Psoas muscle (tissue), 8 donors: ENCODE data around the gene CSK. TPM values are rescaled to one million over a fixed set of nuclear protein-coding genes. Genes with fewer than 3 reads are reported as not detected.
A peak's percentile ranks its signal among the peaks of the same experiment; 100 is the strongest.

Experiments used
- ATAC-seq, 4 donors: fragments of 200-7000 bp; cut with Tn5 transposase; one replicate each; pipeline ENCODE4 v1.9.1; 2020; ENCODE audit warnings: moderate library complexity in 3 of 4, mild to moderate bottlenecking in 2 of 4
- DNase-seq, 2 donors: peaks; one replicate each; pipeline ENCODE4 v3.0.0-alpha.2; 2020
- H3K27ac ChIP-seq: fragments of 200-600 bp; one replicate; pipeline ENCODE4 v1.8.0; 2022
- H3K27me3 ChIP-seq, 3 donors: fragments of 200-600 bp in 1 of 3; one replicate each; pipeline versions ENCODE4 v1.6.1 to v1.8.0; 2013 to 2022; ENCODE audit warnings: low read length in 2 of 3, mild to moderate bottlenecking in 2 of 3, moderate library complexity in 1 of 3; ENCODE audit not compliant: insufficient read depth in 3 of 3
- H3K36me3 ChIP-seq, 2 donors: fragments of 200-600 bp in 1 of 2; one replicate each; pipeline versions ENCODE4 v1.6.1 to v1.8.0; 2013 to 2022; ENCODE audit warnings: low read depth in 1 of 2, mild to moderate bottlenecking in 1 of 2, moderate library complexity in 1 of 2; ENCODE audit not compliant: insufficient read depth in 1 of 2
- H3K4me1 ChIP-seq: fragments of 200-600 bp; one replicate; pipeline ENCODE4 v1.8.0; 2022
- H3K4me3 ChIP-seq: fragments of 200-600 bp; one replicate; pipeline ENCODE4 v1.8.0; 2022; ENCODE audit warnings: mild to moderate bottlenecking
- H3K9me3 ChIP-seq: fragments of 200-600 bp; one replicate; pipeline ENCODE4 v1.8.0; 2022
- WGBS, 3 donors: extraction: QIAGEN DNeasy Blood & Tissue Kit; methylation state at CpG; one replicate each; pipeline versions ENCODE4 v1.1.6 to v1.1.7; 2013; 5-methylcytosine and 5-hydroxymethylcytosine counted together
- intact Hi-C, 2 donors: fragments of 100-400 bp; cut with DNase I; formaldehyde crosslinking; loops; one replicate each; pipeline versions ENCODE4 v1.11.0 to v1.14.2; 2022
- polyA plus RNA-seq, 3 donors: library from polyadenylated mRNA; stranded (reverse); fragments of 200-250 nt; gene quantifications; one replicate each; pipeline ENCODE4 v1.2.3, GENCODE V29; 2013
- total RNA-seq, 4 donors: library from RNA; stranded (reverse); fragmentation: NEBNext Ultra II Directional in 2 of 4; extraction: Animal tissue kit (Norgen Biotek cat#: 25700) in 2 of 4; gene quantifications; one replicate each; pipeline versions ENCODE4 v1.2.1 to v1.2.4, GENCODE V29; 2021 to 2023
- TF ChIP-seq, protein P1 (sequence below): fragments of 200-600 bp; IDR thresholded peaks from one replicate; pipeline ENCODE4 v1.8.0; 2022; ENCODE audit warnings: antibody characterized with exemption
- donor health status: healthy with polysubstance abuse.
- donor health status: DM: no; HTN: no; CAD: no; lungs with moderate emphysema.
- donor health status: Bipolar disorder and iron deficiency.
- donor health status: healthy.
- donor health status: DM: yes; HTN: yes; CAD: no.
- donor health status: DM: no; HTN: no; CAD: no.
- donor health status: DM: no; HTN: no; CAD: no.
- donor health status: DM: yes; HTN: yes; CAD: no.

CSK gene
- total and polyA plus RNA-seq, 7 donors, result 12.2 to 29.6 (median 16.3) TPM

DNA sequence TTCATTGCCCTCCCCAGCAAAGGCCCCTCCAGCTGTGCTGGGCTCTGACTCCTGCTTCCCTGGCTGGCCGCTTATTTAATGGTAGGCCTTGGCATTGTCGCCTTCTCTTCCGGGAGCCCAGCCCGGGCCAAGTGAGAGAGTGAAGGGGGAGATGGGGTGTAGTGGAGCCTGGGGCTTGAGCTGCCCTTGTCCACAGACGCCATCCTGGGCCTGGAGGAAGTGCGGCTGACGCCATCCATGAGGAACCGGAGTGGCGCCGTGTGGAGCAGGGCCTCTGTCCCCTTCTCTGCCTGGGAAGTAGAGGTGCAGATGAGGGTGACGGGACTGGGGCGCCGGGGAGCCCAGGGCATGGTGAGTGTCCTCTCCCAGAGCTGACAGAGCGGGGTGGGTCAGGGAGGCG lies 34.1 kb downstream of the CSK start:
- ATAC-seq (no peak), DNase-seq (no peak)
- no peak overlapping the region for H3K27ac ChIP-seq
- no peak overlapping the region for H3K4me3 ChIP-seq
- TF ChIP-seq, protein P1, sequence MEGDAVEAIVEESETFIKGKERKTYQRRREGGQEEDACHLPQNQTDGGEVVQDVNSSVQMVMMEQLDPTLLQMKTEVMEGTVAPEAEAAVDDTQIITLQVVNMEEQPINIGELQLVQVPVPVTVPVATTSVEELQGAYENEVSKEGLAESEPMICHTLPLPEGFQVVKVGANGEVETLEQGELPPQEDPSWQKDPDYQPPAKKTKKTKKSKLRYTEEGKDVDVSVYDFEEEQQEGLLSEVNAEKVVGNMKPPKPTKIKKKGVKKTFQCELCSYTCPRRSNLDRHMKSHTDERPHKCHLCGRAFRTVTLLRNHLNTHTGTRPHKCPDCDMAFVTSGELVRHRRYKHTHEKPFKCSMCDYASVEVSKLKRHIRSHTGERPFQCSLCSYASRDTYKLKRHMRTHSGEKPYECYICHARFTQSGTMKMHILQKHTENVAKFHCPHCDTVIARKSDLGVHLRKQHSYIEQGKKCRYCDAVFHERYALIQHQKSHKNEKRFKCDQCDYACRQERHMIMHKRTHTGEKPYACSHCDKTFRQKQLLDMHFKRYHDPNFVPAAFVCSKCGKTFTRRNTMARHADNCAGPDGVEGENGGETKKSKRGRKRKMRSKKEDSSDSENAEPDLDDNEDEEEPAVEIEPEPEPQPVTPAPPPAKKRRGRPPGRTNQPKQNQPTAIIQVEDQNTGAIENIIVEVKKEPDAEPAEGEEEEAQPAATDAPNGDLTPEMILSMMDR, result no peak
- intact Hi-C loops, result no loop called here
- no peaks in the 10 kb centered on the region for H3K36me3 ChIP-seq
- no peaks in the 10 kb centered on the region for H3K27me3 ChIP-seq
- no peaks in the 10 kb centered on the region for H3K9me3 ChIP-seq
- WGBS, 3 donors, result 72 to 92% (median 81%) methylated on average over 15 of the region's 15 CpGs
- no peaks in the 10 kb centered on the region for H3K4me1 ChIP-seq

DNA sequence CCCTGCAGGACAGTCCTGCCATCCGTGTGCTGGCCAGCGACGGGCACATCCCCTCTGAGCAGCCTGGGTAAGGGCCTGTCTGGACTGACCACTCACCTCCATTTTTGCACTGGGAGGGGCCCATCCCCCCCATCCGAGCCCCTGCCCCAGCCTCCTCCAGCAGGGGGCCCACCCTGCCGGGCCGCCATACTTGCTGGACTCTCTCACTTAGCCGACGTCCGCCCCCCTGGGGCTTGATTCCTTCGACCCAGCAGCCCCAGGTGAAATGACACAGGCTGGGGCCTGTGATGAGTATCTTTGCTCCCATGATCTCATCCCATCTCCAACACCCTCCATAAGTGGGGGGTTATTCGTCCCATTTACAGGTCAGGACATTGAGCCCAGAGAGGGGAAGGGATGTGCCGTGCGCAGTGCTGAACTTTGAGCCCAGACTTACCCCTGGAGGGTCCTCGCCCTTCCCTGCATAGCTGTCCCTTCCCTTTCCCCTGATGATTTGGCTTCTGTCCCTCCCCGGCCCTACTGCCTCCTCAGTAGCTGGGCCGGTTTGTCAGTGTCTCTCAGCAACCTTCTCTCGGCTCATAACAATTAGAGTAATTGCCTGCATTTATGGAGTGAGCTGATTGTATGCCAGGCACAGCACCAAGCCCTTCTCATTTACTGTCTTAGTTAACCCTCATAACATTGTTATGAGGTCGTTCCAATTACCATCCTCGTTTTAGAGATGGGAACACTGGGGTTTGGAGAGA lies 34.9 kb downstream of the CSK start:
- H3K4me3 ChIP-seq, result no peak overlapping the region
- H3K27ac ChIP-seq, result peak overlapping the region; percentile 68
- TF ChIP-seq, protein P1, result no peak
- no peaks in the 10 kb centered on the region for H3K9me3 ChIP-seq
- 49 to 55% (median 51%) methylated on average over 19 of the region's 19 CpGs for WGBS, 3 donors
- ATAC-seq (peak in 2 of 4 donors; percentile 1 to 3), DNase-seq (no peak)
- H3K27me3 ChIP-seq, result no peaks in the 10 kb centered on the region
- H3K36me3 ChIP-seq, result no peaks in the 10 kb centered on the region
- intact Hi-C loops, result no loop called here
- H3K4me1 ChIP-seq, result no peaks in the 10 kb centered on the region

DNA sequence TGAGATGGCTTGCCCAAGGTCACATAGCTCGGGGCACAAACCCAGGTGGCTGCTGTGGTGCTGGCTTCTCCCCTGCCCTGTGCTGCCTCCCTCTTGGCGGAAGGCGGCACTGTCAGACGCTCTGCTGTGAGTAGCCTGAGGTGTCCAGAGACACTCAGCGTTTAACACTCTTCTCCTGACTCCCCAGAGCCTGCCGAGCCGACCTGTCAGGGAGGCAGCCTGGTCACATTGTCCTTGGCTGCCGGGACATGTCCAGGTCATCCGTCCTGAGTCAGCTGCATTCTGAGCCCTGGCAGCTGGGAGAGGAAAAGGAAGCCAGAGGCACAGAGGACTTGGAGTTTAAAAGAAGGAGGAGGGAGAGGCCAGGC lies 35.5 kb downstream of the CSK start:
- intact Hi-C loops, result no loop called here
- 12 to 14% (median 14%) methylated on average over 9 of the region's 9 CpGs for WGBS, 3 donors
- Histone ChIP-seq H3K36me3 (no peaks in the 10 kb centered on the region), H3K27ac (peak overlapping the region; percentile 68), H3K9me3 (no peaks in the 10 kb centered on the region), H3K27me3 (no peaks in the 10 kb centered on the region), H3K4me1 (no peaks in the 10 kb centered on the region), H3K4me3 (no peak overlapping the region)
- peak; percentile 87 to 96 (median 94) for ATAC-seq
- peak; percentile 54 to 86 for DNase-seq
- TF ChIP-seq, protein P1, result peak; percentile 35

DNA sequence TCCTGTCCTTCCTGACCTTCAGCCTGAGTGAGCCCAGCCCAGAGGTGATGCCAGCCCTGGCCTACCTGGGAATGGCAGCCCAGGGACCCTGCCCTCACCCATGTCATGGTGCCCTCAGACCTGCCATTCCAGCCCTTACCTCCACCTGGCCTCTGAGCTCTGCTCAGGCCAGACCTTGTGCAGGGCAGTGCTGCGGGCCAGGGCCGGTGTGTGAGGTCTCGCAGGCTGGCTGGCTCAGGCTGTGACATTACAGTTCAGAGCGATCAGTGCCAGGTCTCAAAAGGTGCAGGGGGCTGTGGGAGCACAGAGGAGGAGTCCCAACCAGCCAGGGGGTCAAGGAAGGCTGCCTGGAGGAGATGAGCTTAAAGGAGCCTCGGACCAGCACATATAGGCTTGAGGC lies 38.2 kb downstream of the CSK start:
- intact Hi-C loops, result no loop called here
- DNase-seq, result no peak
- no peaks in the 10 kb centered on the region for H3K9me3 ChIP-seq
- TF ChIP-seq, protein P1, result no peak
- WGBS, 3 donors, result 83 to 89% (median 84%) methylated on average over 5 of the region's 5 CpGs
- no peak for ATAC-seq
- no peaks in the 10 kb centered on the region for H3K27me3 ChIP-seq
- no peak overlapping the region for H3K27ac ChIP-seq
- no peak overlapping the region for H3K4me3 ChIP-seq
- no peaks in the 10 kb centered on the region for H3K36me3 ChIP-seq
- H3K4me1 ChIP-seq, result no peaks in the 10 kb centered on the region
